HG03095 (cell line): ENCODE data around the gene RNU2-1.
"Not testable (repeated sequence)": the region's sequence is repeated elsewhere in the genome, so short reads cannot be mapped to it uniquely, and the experiment has no call there.

Source experiments
- ATAC-seq: cut with Tn5 transposase; IDR thresholded peaks from one replicate; pipeline ENCODE4 v1.9.1; 2021; ENCODE audit warnings: moderate library complexity; ENCODE audit not compliant: unreplicated experiment

RNU2-1 gene

GRCh38 chr17:43233877-43234276 lies at the start of gene RNU2-1:
RNU2-1 (minus strand) TSS chr17:43233977.
- ATAC-seq = not testable (repeated sequence)

- ATAC-seq = not testable (repeated sequence)
Measured at GRCh38 chr17:43272914-43273313, 39.1 kb upstream of the RNU2-1 start.

DNA sequence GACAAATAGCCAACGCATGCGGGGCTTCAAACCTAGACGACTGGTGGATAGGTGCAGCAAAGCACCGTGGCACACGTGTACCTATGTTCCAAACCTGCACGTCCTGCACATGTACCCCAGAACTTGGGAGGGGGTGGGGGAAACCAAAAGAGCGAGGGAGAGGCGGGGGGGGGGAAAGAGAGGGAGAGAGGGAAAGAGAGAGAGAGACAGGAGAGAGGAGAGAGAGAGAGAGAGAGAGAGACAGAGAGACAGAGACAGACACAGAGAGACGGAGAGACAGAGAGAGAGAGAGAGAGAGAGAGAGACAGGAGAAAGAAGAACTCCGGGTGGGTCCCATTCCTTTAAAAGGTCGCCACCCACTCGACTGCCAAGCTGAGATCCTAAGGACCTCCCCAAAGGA lies 38.7 kb upstream of the RNU2-1 start:
- not testable (repeated sequence) for ATAC-seq

GRCh38 chr17:43270552-43271504 lies 37.1 kb upstream of the RNU2-1 start:
- ATAC-seq = not testable (repeated sequence)

GRCh38 chr17:43246456-43246855 lies 12.7 kb upstream of the RNU2-1 start:
- ATAC-seq = not testable (repeated sequence)

DNA sequence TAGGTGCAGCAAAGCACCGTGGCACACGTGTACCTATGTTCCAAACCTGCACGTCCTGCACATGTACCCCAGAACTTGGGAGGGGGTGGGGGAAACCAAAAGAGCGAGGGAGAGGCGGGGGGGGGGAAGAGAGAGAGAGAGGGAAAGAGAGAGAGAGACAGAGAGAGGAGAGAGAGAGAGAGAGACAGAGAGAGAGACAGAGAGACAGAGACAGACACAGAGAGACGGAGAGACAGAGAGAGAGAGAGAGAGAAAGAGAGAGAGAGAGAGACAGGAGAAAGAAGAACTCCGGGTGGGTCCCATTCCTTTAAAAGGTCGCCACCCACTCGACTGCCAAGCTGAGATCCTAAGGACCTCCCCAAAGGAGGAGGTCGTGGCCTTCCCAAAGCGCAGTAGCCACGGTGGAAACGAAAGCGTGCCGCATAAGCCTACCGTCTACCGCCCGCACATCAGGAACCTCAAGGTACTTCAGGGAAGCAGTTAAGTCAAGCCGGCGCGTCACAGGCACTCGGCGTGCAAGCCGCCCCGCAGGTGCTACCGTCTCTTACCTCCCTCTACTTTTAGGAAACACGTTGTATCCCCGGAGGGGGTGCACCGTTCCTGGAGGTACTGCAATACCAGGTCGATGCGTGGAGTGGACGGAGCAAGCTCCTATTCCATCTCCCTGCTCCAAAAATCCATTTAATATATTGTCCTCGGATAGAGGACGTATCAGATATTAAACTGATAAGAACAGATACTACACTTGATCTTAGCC lies 7.0 kb upstream of the RNU2-1 start:
- ATAC-seq = not testable (repeated sequence)

DNA sequence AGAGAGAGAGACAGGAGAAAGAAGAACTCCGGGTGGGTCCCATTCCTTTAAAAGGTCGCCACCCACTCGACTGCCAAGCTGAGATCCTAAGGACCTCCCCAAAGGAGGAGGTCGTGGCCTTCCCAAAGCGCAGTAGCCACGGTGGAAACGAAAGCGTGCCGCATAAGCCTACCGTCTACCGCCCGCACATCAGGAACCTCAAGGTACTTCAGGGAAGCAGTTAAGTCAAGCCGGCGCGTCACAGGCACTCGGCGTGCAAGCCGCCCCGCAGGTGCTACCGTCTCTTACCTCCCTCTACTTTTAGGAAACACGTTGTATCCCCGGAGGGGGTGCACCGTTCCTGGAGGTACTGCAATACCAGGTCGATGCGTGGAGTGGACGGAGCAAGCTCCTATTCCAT lies 5.8 kb upstream of the RNU2-1 start:
- ATAC-seq = not testable (repeated sequence)

DNA sequence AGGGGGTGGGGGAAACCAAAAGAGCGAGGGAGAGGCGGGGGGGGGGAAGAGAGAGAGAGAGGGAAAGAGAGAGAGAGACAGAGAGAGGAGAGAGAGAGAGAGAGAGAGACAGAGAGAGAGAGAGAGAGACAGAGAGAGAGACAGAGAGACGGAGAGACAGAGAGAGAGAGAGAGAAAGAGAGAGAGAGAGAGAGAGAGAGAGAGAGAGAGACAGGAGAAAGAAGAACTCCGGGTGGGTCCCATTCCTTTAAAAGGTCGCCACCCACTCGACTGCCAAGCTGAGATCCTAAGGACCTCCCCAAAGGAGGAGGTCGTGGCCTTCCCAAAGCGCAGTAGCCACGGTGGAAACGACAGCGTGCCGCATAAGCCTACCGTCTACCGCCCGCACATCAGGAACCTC lies 514 bp downstream of the RNU2-1 start:
- ATAC-seq = not testable (repeated sequence)

DNA sequence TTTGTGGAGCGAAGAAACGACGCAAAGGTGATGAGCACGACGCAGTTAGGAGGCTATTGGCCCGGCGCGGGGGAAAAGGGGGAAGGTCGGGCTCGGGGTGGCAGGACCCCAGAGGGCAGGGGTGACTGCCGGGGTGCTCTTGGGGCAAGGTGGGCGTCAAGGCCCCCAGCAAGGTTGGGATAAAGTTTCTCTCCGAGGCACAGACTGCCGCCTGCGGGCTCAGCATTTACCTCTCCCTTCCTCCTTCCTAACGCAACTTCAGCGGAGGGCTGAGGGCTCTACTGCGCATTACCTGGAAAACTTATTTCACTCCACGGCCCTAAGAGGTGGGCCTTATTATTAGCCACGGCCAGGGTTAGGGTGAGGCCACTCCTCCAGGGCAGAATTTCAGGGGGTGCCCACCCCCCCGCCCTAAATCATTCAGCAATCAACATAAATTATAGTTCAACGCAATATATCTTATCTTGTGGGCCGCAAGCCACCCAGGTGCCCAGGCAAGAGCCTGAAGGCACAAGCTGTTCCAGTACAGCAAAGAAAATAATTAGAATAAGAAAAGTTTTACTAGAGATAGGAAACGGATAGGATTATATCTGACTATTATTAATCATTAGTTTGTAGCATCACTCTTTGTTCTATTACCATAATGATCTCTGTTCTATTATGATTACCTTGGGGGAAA lies 1.6 kb downstream of the RNU2-1 start:
- ATAC-seq = not testable (repeated sequence)

DNA sequence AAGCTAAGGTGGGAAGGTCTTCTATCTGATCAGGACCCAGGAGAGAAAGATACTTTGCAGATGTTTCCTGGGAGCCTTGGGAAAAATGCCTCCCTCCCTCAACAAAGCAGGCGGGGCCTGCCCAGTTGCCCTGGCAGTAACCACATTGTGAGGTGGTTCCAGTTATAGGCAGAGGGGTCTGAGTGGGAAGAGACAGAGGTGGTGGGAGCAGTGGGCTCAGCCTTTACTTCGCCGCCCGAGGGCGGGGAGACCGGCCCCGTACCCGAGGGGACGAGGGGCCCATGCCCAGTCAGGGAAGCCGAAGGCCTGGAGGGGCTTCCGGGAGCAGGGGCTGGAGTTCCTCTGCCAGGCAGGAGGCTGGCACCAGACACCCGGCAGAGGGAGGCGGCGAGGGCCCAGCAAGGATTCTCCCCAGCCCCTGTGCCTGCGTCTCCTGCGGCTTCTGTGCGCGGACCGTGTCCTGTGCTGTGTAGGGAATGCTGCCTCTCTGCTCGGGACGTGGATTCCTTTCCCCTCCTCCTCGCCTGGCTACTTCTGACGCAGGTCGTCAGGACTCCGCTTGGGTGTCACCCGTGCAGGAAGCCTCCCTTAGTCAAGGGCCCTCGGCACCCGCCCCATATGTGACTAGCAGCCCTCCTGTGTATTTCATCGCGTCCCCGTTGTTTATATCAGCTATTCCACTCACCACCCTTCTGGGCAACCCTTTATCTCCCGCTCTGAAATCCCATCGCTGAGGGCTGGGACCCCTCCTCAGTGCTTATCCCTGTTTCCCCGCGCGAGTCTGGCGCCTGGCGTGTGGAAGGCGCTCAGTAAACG lies 2.4 kb downstream of the RNU2-1 start:
- ATAC-seq = not testable (repeated sequence)

DNA sequence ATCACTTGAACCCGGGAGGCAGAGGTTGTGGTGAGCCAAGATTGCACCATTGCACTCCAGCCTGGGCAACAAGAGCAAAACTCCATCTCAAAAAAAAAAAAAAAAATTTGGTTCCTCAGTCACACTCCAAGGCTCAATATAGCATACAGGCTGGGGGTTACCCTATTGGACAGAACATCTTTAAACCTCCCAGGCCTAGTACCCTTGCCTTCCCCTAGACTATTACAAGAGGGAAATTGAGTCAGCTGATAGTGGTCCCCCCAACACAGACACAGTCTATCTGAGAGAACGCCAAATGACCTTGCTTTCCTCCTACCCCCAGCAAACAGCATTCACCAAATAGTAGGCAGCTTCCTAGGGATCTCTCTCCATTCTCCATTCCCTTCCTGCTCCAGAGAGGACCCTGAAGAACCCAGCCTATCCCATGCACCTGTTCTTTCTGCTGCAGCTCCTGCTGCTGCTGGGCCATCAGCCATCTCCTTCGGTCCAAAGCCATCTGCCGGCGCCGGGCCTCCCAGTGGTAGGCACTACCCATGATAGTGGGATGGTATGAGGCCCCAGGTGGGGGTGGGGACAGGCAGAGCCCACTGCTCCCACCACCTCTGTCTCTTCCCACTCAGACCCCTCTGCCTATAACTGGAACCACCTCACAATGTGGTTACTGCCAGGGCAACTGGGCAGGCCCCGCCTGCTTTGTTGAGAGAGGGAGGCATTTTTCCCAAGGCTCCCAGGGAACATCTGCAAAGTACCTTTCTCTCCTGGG lies 5.6 kb downstream of the RNU2-1 start, which contains the start of gene CCDC200:
Gene CCDC200 (minus strand): TSS at position 604 of the 763 bp plus-strand sequence. CDS start 69 bp downstream, at position 535.
- ATAC-seq = not testable (repeated sequence)

- ATAC-seq = no peak
Measured at GRCh38 chr17:43226393-43226792, 7.4 kb downstream of the RNU2-1 start.

DNA sequence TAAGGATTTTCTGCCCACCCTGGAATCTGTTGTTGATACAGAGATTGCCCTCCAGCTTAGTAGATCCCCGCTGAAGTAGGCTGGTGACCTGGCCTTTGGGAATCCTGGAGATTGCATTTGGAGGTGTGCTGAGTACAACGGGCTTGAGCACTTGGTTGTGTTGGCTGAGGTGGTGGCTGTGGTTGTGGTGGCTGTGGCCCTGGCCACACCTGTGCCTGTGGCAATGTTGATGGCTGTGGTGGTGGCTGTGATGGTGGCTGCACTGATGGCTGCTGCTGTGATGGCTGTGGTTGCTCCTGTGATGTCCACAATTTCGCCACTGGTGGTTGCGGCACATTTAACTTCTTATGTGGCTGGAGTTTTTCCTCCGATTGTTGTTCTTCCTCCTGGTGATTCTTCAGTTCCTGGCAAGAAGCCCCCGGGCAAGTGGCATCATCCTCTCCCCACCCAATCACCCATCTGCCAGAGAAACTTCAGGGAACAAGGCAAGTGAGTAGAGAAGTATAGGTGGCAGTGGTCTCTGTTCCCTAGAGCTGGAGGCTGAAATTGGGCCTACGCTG lies 9.6 kb downstream of the RNU2-1 start:
- no peak for ATAC-seq

GRCh38 chr17:43220511-43221125 lies 13.2 kb downstream of the RNU2-1 start:
- ATAC-seq = no peak

DNA sequence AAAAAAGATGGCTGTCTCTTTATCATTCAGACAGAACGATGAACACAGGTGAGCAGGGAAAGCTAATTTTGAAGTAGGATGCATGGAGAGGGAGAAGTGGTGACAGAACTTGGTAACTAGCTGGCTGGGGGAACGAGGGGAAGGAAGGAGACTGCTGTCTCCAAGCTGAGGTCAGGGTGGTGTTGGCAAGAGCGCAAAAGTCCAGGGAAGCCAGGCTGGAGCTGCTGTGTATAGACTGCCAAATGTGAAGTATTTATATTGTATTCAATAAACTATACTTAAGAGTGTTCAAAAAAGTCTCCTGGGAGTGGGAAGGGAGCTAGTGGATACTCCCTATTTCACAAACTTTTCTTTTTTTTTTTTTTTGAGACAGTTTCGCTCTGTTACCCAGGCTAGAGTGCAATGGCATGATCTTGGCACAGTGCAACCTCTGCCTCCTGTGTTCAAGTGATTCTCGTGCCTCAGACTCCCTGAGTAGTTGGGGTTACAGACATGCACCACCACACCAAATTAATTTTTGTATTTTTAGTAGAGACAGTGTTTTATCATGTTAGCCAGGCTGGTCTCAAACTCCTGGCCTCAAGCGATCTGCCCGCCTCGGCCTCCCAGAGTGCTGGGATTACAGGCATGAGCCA lies 13.9 kb downstream of the RNU2-1 start:
- ATAC-seq = no peak

GRCh38 chr17:43219001-43219400 lies 14.8 kb downstream of the RNU2-1 start:
- no peak for ATAC-seq

GRCh38 chr17:43217614-43218087 lies 16.1 kb downstream of the RNU2-1 start:
- ATAC-seq = no peak
